ENCODE results near the gene RAB29. TPM values are rescaled to one million over a fixed set of nuclear protein-coding genes. Genes with fewer than 3 reads are reported as not detected.
"Not testable (repeated sequence)": the region's sequence is repeated elsewhere in the genome, so short reads cannot be mapped to it uniquely, and the experiment has no call there.

RAB29 gene
- 3.7 TPM for polyA plus RNA-seq (ENCODE audit: insufficient read length)

DNA sequence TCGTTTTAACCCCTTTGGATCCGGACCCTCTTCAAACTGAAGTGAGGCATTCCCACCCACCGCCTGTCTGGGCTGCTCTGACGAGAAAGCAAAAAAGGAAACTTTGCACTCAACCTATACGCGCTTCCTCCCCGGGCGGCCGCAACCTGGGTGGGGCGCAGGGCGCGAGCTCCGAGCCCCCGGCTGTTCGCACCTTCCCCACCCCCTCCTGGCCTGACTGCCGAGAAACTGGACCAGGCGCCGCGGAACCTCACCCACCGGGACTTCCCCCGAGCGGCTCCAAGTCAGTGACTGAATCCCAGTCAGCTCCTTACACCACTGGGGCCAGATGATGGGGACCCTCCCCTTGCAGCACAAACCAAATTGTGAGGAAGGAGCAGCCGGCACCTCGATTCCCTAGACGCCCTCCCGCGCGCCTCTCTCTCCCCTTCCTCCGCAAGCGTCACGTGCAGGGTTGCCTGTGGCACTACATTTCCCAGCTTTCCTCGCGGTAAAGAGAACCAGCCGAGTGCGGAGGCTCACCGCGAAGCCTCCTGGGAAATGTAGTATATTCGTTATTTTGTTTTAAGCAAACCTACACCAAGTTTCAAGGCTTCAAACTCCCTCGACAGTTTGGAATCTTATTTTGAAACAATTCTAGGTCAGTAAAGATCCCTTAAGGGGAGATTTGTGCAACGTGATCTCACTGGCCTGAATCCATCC is at the start of gene RAB29:
Gene RAB29 (minus strand): TSS at position 468 of the 702 bp plus-strand sequence. CDS start 526 bp downstream, outside the sequence.
- peak; percentile 74 for DNase-seq (ENCODE audit: low read depth)

- no peak for DNase-seq (ENCODE audit: low read depth)
Observed at GRCh38 chr1:205824180-205824579, 48.9 kb upstream of the RAB29 start.

GRCh38 chr1:205823260-205823659 is 48.0 kb upstream of the RAB29 start:
- DNase-seq (ENCODE audit: low read depth), result not testable (repeated sequence)

GRCh38 chr1:205822397-205822796 is 47.1 kb upstream of the RAB29 start:
- DNase-seq (ENCODE audit: low read depth), result no peak

GRCh38 chr1:205817988-205818387 is 42.7 kb upstream of the RAB29 start:
- no peak for DNase-seq (ENCODE audit: low read depth)

DNA sequence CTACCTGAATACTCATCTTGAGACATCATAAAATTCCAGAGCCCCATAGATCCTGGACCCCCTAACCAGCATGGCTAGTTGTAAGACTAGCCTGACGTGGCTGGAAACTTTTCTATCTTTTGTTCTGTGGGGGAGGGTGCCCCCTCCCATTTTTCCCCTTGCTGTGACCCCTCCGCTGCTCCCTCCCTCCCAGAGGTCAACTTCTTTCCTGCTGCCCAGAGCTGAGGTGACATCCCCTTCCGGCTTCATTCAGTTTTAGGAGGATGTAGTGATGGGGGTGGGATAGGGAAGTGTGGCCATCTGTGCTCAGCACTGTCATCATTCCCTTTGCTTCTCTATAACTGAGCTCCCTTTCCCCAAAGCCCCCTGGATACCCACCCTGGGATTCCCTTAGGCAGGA is 42.1 kb upstream of the RAB29 start:
- DNase-seq (ENCODE audit: low read depth), result no peak

DNA sequence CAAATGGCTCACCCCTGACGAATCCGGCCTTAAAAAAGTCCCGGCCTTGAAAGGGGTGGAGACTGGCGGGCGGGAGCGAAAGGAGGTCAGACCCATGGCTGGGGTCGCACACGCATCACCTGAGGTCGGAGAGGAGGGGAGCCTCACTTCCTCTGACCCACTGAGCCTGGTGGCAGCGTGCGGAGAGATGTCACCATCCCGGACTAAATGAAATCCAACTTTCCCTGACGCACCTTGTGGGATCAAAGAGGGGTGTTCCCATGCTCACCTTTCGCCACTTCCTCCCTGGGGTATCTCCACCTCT is 38.4 kb upstream of the RAB29 start:
- DNase-seq (ENCODE audit: low read depth), result no peak

DNA sequence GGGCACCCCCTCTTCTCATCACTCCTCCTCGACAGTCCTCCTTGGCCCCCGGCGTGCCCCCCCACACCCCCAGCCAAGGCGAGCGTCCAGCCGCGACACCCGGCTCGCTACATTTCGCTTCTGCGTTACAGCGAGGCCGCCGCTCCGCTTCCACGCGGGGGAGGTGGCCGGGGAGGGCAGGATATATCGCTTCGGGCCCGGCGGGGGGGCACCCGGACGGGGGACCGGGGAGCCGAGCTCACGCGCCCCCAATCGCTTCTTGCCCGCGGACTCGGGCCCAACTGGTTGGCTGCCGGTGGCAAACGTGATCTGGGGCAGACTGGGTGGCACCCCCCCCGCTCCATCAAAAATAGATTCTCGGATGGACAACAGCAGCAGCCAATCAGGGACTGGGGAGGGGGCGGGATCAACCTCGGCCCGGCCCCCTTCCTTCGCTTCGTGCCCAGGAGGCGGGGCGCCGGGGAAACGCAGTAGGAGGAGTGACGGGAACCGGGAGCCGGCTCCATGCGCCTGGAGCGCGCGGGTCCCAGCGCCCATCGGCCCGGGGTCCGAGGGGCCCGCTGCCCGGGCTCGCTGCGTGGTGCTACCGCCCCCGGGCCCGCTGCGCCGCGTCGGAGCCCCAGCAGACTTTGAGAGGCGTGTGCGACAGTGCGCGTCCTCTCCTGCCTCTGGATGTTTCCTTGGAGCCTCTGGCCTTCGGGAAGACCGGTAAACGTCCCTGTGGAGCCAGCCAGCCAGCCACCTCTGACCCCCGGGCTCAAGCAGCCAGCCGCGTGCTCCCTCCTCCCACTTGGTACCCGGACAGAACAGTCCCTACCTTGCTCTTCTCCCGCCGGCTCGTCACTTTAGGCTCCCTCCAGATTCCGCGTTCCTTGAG is 37.8 kb upstream of the RAB29 start, which contains the start of gene SLC41A1:
Gene SLC41A1 (minus strand): TSS at position 321 of the 877 bp plus-strand sequence. CDS start 2,757 bp downstream, outside the sequence.
- DNase-seq (ENCODE audit: low read depth), result peak; percentile 52

- no peak for DNase-seq (ENCODE audit: low read depth)
Observed at GRCh38 chr1:205812271-205812877, 37.1 kb upstream of the RAB29 start.

- DNase-seq (ENCODE audit: low read depth), result no peak
Observed at GRCh38 chr1:205811660-205812059, 36.4 kb upstream of the RAB29 start.

DNA sequence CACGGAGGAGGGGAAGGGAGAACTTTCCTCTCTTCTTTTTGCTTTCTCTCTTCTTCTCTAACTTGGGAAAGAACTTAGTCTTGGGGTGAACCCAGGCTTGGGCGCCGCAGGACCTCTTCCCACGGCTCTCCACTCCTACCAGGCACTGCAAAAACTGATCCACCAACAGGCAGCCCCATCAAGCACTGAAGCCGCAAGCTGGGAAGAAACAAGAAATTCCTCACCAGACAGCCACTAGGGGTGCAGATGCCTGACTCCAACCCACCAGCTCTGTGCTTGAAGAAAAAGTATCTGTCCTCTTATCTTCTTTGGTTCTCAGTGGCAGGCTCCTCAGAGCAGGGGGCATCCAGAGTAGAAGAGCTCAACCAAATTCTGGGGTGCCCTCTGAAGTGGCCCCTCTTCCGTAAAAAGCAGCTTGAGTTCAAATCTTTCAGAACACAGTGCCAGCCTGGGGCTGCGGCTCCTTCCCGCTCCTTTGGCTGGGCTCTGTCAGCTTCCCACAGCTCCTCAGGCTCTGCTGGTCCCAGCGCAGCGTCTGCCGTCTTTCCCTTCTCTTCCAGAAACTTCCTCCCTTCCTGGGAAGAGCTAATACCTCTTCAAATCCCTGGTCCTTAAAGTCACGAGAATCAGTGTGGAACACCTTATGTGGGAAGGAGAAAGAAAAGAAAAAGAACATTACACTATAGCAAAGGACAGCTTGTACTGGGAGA is 35.3 kb upstream of the RAB29 start:
- no peak for DNase-seq (ENCODE audit: low read depth)

GRCh38 chr1:205809942-205810345 is 34.7 kb upstream of the RAB29 start:
- no peak for DNase-seq (ENCODE audit: low read depth)

- DNase-seq (ENCODE audit: low read depth), result no peak
Observed at GRCh38 chr1:205809469-205809868, 34.2 kb upstream of the RAB29 start.

DNA sequence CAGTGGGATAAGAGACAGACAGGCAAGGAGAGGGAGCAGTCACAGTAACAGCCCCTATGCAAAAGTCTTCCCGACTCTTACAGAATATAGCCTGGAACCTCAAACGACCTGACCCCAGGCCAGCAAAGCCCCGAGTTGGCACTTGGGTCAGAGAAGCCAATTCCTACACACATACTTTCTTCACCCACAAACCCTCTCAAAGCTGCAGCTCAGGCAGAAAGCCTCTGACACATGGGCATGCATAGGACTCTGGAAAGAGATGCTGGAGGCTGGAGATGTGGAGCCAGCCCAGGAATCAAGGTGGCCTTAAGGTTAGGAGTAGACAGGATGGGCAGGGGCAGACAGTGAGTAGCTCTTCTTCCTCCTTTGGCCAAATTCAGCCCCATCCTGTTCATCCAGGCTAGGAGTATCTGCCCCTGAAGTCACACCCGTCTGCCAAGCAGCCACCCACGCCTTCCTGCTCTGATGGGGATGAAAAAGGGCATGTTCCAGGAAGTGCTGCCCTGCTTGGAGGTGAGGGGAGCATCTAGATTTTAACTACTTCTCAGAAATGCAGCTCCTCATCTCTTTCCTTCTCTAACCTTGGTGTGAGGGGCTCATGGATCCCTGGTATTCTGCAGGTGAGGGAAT is 29.9 kb upstream of the RAB29 start:
- no peak for DNase-seq (ENCODE audit: low read depth)

GRCh38 chr1:205804605-205805004 is 29.3 kb upstream of the RAB29 start:
- DNase-seq (ENCODE audit: low read depth), result no peak

DNA sequence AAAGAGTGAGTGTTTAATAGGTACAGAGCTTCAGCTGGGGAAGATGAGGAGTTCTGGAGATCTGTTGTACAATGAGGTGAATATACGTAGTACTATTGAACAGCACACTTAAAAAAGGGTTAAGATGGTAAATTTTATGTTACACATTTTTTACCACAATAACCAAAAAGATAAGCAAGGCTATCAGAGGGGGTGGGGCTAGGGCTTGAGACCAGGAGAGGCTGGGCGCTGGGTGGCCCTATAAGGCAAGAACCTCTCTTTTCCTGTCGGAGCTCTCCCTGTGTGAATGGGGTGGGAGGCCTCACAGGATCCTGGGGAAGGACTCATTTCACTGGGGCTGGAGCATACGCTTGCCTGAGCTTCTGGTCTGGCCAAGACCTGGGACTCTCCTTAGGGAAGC is 28.7 kb upstream of the RAB29 start:
- no peak for DNase-seq (ENCODE audit: low read depth)

- no peak for DNase-seq (ENCODE audit: low read depth)
Observed at GRCh38 chr1:205802060-205802459, 26.8 kb upstream of the RAB29 start.

DNA sequence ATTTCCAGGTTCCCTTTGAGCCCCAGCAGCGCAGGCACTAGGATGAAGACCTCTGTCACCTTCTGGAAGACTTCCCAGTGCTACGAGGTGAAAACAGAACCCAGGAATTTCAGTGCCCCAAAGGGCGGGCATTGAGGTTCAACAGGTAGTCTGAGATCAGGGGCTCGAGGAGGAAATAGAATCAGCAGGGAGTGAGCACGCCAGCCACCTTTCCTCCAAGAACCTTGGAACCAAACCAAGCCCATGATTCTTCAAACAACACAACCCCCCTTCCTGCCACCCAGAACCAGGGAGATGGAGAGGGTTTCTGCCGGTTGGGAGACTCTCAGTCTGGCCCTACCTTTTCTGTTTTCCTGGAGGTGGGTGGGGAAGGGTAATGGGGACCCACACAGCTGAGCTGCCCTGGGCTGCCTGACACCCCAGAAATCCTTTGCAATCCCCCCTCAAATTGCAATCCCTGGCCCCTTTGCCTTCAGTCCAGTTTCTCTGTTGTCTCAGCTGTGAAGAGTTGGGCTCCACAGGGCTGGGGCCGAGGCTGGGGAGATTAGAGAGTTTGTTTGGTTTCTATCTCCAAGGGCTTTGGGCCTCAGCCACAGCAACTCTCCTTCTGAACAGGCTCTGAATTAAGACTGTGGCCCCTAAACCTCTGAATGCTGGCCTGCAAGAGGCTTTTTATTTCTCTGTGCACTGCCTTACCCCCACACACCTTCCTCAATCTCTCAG is 25.9 kb upstream of the RAB29 start:
- DNase-seq (ENCODE audit: low read depth), result no peak

DNA sequence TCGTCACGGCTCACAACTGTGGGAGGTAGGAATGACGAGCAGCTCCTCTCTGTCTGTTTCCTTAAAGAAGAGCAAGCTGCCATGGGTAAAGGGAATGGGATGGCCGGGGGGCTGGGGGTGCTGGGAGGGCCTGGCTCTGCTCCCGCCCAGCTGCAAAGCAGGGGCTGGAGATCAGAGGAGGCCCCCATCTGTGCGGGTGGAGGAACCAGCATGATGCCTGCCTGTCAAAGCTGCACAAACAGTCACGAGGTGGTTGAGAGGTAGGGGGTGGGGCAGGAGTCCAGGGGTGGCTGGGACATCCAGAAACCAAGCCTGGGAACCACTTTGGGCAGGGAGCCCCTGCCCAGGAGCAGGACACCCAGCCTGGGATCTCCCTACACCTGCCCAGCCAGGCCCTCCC is 25.1 kb upstream of the RAB29 start:
- DNase-seq (ENCODE audit: low read depth), result no peak

DNA sequence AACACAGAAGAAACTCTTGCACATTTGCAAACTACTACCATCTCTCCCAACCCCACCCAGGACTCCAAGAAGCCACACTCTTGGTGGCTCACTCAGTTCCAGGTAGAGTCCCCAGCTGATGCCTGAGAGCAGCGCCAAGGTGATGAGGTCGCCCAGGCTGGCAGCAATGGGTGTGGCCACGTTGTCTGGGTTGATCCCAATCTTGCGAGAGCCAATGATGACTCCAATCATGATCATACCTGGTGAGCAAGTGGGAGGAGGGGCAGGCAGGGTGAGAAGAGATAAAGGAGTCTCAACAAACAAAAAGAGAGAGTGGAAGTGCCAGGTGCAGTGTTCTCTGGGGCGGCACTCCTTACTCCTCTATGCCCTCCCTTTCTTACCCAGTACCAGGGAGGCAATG is 23.3 kb upstream of the RAB29 start:
- no peak for DNase-seq (ENCODE audit: low read depth)

GRCh38 chr1:205797168-205797567 is 21.9 kb upstream of the RAB29 start:
- DNase-seq (ENCODE audit: low read depth), result no peak

Data from forelimb muscle (tissue), 1 donor.